Fibroblast of skin of abdomen (primary cell): ENCODE measurements around the gene DRC7.
"Not testable (repeated sequence)": the region's sequence is repeated elsewhere in the genome, so short reads cannot be mapped to it uniquely, and the experiment has no call there.

ENCODE experiments used
- DNase-seq: peaks from one replicate; pipeline ENCODE4 v3.0.0-alpha.2; 2013

DRC7 gene

GRCh38 chr16:57764006-57764340, 69.4 kb downstream of the DRC7 start:
- no peak for DNase-seq

GRCh38 chr16:57764341-57765159, 69.9 kb downstream of the DRC7 start:
- DNase-seq = peak; percentile 87

GRCh38 chr16:57765160-57765728, 70.6 kb downstream of the DRC7 start:
- DNase-seq = no peak

GRCh38 chr16:57766714-57767348, 72.2 kb downstream of the DRC7 start:
- DNase-seq = no peak

GRCh38 chr16:57769541-57770145, 75.0 kb downstream of the DRC7 start:
- no peak for DNase-seq

GRCh38 chr16:57770361-57770760, 75.8 kb downstream of the DRC7 start:
- no peak for DNase-seq

- DNase-seq = no peak
These were observed 76.7 kb downstream of the DRC7 start for GRCh38 chr16:57771141-57771785.

- DNase-seq = no peak
These were observed 78.4 kb downstream of the DRC7 start for GRCh38 chr16:57773019-57773418.

GRCh38 chr16:57773655-57774295, 79.2 kb downstream of the DRC7 start:
- no peak for DNase-seq

- DNase-seq = no peak
These were observed 80.2 kb downstream of the DRC7 start for GRCh38 chr16:57774705-57775285.

- no peak for DNase-seq
These were observed 81.3 kb downstream of the DRC7 start for GRCh38 chr16:57775661-57776469.

GRCh38 chr16:57778658-57779057, 84.1 kb downstream of the DRC7 start:
- DNase-seq = no peak

- not testable (repeated sequence) for DNase-seq
These were observed 85.2 kb downstream of the DRC7 start for GRCh38 chr16:57779836-57780235.

- DNase-seq = no peak
These were observed 86.7 kb downstream of the DRC7 start for GRCh38 chr16:57781349-57781740.
